Stimulated activated CD8-positive, alpha-beta memory T cell treated with anti-CD3 and anti-CD28 coated beads, Interleukin-4, amount 100 ng/mL, for 48 hours (primary cell): ENCODE data around the gene CGAS.
"Not testable (repeated sequence)": the region's sequence is repeated elsewhere in the genome, so short reads cannot be mapped to it uniquely, and the experiment has no call there.

Experiments used
- DNase-seq: peaks from one replicate; pipeline ENCODE4 v3.0.0-alpha.2; 2020

CGAS gene

GRCh38 chr6:73452107-73452461 lies at the start of gene CGAS:
Gene CGAS, minus strand, starts transcription at chr6:73452297. Its CDS starts 116 bp downstream, at chr6:73452181.
- DNase-seq, result peak; percentile 87

DNA sequence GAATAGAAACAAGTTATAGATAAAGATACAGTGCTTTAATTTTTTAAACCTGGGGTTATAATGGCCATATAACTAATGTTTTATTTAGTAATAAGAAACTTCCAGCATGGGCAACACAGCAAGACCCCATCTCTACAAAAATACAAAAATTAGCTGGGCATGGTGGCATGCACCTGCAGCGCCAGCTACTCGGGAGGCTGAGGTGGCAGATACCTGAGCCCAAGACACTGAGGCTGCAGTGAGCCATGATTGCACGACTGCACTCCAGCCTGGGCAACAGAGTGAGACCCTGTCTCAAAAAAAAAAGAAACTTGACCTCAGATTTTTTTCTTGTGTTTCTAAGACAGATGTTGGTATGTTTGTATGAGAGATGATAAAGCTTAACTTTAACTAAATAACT lies 45.8 kb upstream of the CGAS start:
- DNase-seq, result no peak

DNA sequence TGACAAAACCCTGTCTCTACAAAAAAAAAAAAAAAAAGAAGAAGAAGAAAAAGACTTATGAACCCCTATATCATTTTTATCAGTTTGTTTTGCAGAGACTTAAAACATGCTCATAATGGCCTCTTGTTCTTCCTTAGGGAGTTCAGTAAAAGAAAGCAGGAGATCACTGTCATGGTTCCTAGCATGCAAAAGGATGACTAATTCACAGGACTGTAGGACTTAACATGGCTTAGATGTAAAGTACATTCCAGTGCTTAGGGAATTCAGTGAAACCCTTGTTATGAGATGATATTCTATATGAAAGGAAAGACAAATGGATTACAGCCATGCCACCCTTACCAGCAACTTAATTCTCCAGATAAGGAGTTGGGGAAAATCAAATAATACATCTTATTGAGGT lies 39.3 kb upstream of the CGAS start:
- DNase-seq, result no peak

DNA sequence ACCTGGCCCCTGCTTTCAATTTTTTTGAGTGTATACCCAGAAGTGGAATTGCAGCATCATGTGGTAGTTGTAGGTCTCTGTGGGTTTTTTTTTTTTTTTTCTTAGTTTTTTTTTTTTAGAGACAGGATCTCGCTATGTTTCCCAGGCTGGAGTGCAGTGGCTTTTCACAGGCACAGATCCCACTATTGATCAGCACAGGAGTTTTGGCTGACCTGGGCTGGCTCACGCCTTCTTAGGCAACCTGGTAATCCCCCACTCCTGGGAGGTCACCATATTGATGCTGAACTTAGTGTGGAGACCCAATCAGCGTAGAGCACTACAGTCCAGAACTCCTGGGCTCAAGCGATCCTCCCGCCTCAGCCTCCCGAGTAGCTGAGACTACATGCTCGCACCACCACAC lies 35.4 kb upstream of the CGAS start:
- no peak for DNase-seq

- DNase-seq, result no peak
Observed at GRCh38 chr6:73484438-73484837, 32.3 kb upstream of the CGAS start.

DNA sequence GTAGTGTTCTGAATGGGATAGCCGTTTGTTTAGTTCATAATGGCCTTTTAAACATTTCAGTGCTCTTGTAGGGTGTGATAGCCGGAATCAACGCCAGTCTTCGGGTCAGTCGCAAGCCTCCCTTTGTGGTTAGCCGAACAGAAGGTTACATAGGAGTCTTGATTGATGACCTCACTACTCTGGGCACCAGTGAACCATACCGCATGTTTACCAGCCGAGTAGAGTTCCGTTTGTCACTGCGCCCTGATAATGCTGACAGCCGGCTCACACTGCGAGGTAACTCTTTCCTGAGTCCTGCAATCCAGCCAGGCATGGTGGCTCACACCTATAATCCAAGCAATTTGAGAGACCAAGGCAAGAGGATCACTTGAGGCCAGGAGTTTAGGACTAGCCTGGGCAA lies 29.9 kb upstream of the CGAS start:
- no peak for DNase-seq

- DNase-seq, result no peak
Observed at GRCh38 chr6:73477407-73477806, 25.3 kb upstream of the CGAS start.

GRCh38 chr6:73476723-73477122 lies 24.6 kb upstream of the CGAS start:
- DNase-seq, result peak; percentile 39

GRCh38 chr6:73471686-73472290 lies 19.7 kb upstream of the CGAS start:
- DNase-seq, result no peak

DNA sequence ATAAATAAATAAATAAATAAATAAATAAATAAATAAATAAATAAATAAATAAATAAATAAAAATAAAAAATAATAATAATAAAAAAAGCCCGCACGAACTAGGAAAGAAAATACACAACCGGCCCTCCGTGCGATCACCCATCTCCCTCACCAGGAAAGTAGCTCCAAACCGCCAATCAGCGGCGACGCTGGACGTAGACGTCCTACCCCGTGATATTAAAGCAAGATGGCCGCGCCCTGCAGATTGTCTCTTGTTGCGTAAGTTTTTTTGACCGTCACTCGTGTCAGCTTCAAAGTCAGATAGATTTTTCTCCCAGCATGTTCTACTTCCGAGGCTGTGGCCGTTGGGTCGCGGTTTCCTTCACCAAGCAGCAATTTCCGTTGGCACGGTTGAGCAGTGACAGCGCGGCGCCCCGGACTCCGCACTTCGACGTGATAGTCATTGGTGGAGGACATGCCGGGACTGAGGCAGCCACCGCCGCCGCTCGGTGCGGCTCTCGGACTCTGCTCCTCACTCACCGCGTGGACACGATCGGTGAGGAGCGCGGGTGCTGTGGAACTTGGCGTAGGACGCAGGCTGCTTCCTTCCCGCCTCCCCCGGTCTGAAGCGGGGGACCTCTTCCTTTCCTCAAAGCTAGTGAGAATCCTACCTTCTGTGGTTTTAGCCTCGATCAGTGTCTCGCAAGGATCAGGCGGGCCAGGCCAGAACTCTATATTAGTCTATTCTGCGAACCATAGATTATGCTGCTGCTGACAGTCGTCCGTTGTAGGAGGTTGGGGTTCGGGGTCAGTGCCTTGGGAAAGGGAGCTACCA lies 9.6 kb upstream of the CGAS start, which contains the start of gene MTO1:
Gene MTO1, plus strand, starts transcription at position 201 of the 814 bp plus-strand sequence. Its CDS starts 118 bp downstream, at position 319.
- peak; percentile 86 for DNase-seq

DNA sequence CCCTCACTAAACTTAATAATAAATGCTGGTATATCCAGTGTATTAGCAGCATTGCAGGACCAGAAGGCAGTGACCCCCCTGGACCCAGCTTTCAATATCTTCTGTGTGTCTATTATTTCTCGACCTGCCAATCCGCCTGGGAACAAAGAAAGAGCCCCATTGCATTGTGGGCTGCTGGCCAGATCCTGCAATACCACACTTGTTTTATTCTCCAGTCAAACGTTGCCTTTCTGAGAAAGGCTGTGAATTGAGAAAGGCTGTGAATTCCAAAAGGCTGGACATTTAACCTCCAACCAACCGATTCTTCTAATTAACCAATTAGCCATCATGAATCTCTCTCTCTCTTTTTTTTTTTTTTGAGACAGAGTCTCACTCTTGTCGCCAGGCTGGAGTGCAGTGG lies 8.0 kb upstream of the CGAS start:
- no peak for DNase-seq

- not testable (repeated sequence) for DNase-seq
Observed at GRCh38 chr6:73459474-73459873, 7.4 kb upstream of the CGAS start.

DNA sequence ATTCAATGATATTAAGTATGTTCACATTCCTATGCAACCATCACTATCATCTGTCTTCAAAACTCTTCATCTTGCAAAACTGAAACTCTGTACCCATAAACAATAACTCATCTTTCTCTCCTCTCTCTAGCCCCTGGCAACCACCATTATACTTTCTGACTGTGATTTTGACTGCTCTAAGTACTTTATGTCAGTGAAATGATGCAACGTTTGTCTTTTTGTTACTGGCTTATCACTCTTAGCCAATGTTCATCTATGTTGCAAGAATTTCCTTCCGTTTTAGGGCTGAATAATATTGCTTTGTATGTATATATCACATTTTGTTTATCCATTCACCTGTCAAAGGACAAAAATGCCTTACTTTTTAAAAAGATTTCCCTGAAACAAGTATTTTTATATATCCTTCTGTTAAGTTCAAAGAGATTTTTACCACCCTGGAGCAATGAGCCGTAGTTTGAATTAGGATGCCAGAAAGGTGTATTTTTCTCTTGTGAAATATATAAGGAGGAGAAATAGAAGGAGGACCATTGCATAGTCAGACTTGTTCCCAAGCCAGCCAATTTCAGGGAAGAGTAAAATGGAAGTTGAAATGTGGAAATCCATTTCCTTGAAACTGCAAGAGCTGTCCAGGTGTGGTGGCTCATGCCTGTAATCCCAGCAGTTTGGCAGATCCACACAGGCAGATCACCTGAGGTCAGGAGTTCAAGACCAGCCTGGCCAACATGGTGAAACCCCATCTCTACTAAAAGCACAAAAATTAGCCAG lies 4.0 kb upstream of the CGAS start:
- no peak for DNase-seq

GRCh38 chr6:73451223-73452106 lies 632 bp downstream of the CGAS start:
- DNase-seq, result peak; percentile 68

GRCh38 chr6:73443555-73443954 lies 8.5 kb downstream of the CGAS start:
- no peak for DNase-seq

DNA sequence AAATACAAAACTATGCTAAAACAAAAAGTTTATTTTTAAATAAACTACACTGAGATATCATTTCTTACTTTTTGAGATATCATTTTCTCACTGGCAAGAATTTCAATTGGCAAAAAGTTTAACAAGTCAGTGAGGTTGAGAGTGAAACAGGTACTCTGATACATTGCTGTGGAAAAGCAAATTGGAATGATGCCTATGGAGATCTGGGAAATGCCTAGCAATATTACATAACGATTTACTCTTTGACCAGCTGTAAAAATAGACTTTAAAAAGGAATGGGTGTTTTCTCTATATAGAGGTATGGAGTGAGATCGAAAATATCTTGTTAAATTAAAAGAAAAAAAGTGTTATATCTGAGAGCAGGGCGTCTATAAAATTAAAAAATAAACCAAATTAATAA lies 16.9 kb downstream of the CGAS start:
- DNase-seq, result no peak

- no peak for DNase-seq
Observed at GRCh38 chr6:73421534-73421933, 30.6 kb downstream of the CGAS start.

GRCh38 chr6:73418081-73418741 lies 33.9 kb downstream of the CGAS start:
- DNase-seq, result no peak

DNA sequence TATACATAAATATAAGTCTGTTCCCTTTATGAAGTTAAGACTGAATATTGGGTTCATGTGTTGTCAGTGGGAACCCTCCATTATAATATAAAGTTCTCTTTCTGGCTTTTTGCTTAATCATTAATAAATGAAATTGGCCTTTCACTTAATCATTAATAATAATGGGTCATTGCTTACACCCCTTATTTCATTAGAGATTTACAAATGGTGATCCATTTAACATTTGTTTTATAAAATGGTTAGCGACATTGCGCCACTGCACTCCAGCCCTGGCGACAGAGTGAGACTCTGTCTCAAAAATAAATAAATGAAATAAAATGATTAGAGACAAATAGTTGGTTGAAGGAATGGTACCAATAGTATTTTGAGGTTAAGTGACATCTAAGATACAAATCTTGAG lies 39.0 kb downstream of the CGAS start:
- no peak for DNase-seq

DNA sequence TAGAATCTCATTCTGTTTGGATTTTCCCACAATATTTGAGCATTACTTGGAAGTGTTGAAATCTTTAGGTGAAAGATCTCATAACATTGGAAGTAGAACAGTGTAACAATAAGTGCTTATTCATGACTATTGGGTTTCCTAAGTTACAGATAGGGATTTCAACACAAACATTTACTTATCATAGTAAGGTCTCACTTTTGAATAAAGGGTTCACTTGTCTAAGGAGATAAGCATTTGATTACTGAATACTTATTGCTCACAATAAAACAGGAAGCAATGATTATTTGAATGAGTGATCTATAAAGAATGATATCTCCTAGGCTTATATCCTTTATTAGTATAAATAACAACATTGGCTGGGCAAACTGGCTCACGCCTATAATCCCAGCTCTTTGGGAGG lies 42.7 kb downstream of the CGAS start:
- DNase-seq, result no peak

GRCh38 chr6:73400656-73401055 lies 51.4 kb downstream of the CGAS start:
- no peak for DNase-seq

- no peak for DNase-seq
Observed at GRCh38 chr6:73395875-73396274, 56.2 kb downstream of the CGAS start.
